ENCODE results near the gene CELA1. TPM values are rescaled to one million over a fixed set of nuclear protein-coding genes. Genes with fewer than 3 reads are reported as not detected.

The CELA1 gene
- total RNA-seq, 4 donors from 2014 or later, result not detected

DNA sequence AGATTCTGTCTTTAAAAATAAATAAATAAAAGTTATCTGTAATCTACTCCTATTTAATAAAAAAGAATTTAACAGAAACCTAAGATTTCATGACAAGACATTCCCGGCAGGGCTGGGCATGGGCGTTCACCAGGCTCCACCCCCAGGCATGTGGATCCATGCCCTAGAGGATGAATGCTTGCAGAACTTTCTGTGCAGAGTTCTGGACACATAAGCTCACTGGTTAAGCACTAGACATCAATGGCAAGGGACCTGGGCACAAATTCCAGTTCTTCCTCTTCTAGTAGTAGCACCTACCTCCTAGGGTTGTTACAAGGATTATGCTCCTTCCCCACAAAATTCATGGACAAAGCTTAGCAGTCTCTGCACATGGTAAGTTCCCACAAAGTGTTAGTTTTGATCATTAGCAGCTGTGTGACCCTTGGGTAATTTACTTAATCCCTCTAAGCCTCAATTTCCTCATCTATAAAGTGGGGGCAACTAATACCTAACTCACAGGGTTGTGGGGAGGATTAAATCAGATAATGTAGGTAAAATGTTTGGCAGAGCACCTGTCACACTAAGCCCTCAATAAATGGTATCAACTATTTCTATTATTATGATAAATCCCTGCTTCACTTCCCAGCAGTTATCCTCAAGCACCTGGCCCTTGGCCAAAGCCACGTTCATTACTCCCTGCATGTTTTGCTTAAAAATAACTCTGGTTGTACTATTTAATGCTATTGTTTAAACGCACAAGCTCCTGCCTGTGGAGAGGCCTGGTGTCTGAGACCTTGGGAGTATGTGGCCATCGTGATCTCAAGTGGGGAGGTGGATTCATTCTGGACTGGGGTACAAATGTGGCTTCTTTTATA is 35.0 kb upstream of the CELA1 start:
- H3K4me3 ChIP-seq, result no peak overlapping the region
- H3K4me1 ChIP-seq, result peaks cover 0 to 16% (median 5%) of the 10 kb centered on the region in 3 donors
- 28 to 29% methylated on average over 5 of the region's 5 CpGs for WGBS, 2 donors
- H3K27me3 ChIP-seq, result peaks cover 0 to 11% (median 0%) of the 10 kb centered on the region in 4 donors
- DNase-seq, result no peak
- no peak for TF ChIP-seq POLR2A (IDR thresholded peaks at IDR 0.05)
- TF ChIP-seq, protein P1, sequence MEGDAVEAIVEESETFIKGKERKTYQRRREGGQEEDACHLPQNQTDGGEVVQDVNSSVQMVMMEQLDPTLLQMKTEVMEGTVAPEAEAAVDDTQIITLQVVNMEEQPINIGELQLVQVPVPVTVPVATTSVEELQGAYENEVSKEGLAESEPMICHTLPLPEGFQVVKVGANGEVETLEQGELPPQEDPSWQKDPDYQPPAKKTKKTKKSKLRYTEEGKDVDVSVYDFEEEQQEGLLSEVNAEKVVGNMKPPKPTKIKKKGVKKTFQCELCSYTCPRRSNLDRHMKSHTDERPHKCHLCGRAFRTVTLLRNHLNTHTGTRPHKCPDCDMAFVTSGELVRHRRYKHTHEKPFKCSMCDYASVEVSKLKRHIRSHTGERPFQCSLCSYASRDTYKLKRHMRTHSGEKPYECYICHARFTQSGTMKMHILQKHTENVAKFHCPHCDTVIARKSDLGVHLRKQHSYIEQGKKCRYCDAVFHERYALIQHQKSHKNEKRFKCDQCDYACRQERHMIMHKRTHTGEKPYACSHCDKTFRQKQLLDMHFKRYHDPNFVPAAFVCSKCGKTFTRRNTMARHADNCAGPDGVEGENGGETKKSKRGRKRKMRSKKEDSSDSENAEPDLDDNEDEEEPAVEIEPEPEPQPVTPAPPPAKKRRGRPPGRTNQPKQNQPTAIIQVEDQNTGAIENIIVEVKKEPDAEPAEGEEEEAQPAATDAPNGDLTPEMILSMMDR (IDR thresholded peaks at IDR 0.05), result no peak
- H3K9me3 ChIP-seq, result no peaks in the 10 kb centered on the region
- intact Hi-C loops (cut with DNase I), result no loop called here
- H3K27ac ChIP-seq, result no peak overlapping the region
- peaks cover 0 to 7% (median 0%) of the 10 kb centered on the region in 3 donors for H3K36me3 ChIP-seq

DNA sequence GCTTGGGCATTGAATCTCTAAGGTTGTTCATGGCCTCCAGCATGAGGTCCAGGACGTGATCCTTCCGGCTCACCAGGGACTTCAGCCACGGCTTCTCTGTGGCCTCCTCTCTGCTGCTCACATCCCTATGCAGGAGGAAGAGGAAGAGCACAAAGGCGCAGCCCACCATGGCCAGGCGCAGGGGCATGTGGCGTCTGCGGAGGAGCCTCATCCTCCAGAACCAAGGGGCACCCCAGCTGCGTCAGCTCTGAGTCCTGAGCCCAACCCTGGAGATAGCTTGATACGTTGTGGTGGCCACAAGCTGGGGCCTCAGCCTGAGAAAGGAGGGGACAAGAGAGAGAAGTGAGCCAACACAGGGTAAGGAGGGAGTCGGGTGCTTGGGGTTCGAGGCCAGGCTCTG is 33.1 kb upstream of the CELA1 start:
- no peak overlapping the region for H3K4me3 ChIP-seq
- peaks cover 0 to 11% (median 0%) of the 10 kb centered on the region in 4 donors for H3K27me3 ChIP-seq
- TF ChIP-seq, protein P1 (IDR thresholded peaks at IDR 0.05), result no peak
- no peak for TF ChIP-seq POLR2A (IDR thresholded peaks at IDR 0.05)
- no peak for DNase-seq
- no peaks in the 10 kb centered on the region for H3K9me3 ChIP-seq
- intact Hi-C loops (cut with DNase I), result no loop called here
- WGBS, 2 donors, result 94 to 100% methylated on average over 4 to 7 of the region's 11 CpGs
- no peak overlapping the region for H3K27ac ChIP-seq
- peaks cover 0 to 16% (median 5%) of the 10 kb centered on the region in 3 donors for H3K4me1 ChIP-seq
- H3K36me3 ChIP-seq, result peaks cover 0 to 7% (median 0%) of the 10 kb centered on the region in 3 donors

DNA sequence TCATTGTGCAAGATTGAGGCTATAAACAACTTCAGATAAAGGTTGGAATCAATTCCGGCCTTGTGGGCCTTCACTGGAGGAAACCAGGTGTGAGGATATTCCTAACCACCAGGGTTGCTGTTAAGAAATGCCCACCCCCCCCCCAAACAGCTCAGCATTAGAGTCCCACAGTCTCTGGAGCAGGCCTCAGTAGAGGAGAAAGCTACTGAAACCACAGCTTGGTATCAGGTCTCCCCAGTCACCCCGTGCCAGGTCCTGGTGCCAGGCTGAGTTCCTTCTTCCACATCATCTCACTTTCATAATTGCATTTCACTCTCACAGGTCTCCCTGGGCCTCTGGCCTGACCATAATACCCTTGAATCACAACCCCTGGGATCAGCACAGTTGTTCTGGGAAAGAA is 32.3 kb upstream of the CELA1 start:
- H3K4me3 ChIP-seq, result no peak overlapping the region
- H3K27ac ChIP-seq, result no peak overlapping the region
- peaks cover 0 to 11% (median 0%) of the 10 kb centered on the region in 4 donors for H3K27me3 ChIP-seq
- TF ChIP-seq, protein P1 (IDR thresholded peaks at IDR 0.05), result no peak
- TF ChIP-seq POLR2A (IDR thresholded peaks at IDR 0.05), result no peak
- peaks cover 0 to 7% (median 0%) of the 10 kb centered on the region in 3 donors for H3K36me3 ChIP-seq
- intact Hi-C loops (cut with DNase I), result no loop called here
- WGBS, 2 donors, result 93 to 96% methylated on average over 2 of the region's 2 CpGs
- no peak for DNase-seq
- peaks cover 0 to 16% (median 5%) of the 10 kb centered on the region in 3 donors for H3K4me1 ChIP-seq
- H3K9me3 ChIP-seq, result no peaks in the 10 kb centered on the region

DNA sequence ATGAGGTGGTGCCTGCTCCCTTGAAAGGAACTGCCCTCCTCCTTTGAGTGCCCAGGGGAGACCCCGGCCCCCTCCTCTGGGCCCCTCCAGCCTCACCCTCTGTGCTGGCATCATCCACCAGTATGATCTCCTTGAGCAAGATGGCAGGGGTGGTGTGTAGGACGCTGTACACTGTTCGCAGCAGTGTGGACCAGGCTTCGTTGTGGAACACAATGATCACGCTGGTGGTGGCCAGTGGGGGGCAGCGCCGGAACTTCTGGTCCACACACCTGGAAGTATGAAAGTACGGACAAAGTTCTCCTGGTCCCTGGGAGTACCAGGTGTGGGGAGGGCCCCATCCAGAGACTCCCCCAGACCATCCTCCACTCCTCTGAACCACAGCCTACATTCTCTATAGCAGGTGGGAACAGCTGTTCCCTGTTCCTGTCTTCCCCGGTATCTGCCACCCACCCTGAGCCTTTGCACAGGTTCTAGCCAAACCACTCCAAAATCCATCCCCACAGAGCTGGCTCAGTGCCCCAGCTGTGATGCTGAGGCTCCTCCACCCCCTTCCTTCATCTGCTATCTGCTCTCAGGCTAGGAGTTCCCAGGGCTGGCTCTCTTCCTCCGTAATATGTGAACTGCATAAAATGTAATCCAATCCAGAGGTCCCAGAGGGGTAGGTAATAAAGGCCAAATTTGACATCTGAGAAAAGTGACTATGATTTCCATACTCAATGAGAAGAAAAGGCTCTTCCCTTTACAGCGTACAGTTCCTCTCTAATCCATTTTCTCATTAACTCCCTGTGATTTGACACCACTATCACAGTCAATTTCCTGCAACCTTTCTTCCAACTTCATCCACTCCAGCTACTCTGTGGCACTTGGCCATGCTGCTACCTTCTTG is 30.9 kb upstream of the CELA1 start:
- no peak for TF ChIP-seq POLR2A (IDR thresholded peaks at IDR 0.05)
- TF ChIP-seq, protein P1 (IDR thresholded peaks at IDR 0.05), result no peak
- no peak overlapping the region for H3K27ac ChIP-seq
- intact Hi-C loops (cut with DNase I), result no loop called here
- peaks cover 0 to 11% (median 0%) of the 10 kb centered on the region in 4 donors for H3K27me3 ChIP-seq
- no peak for DNase-seq
- H3K36me3 ChIP-seq, result peaks cover 0 to 7% (median 0%) of the 10 kb centered on the region in 3 donors
- peaks cover 0 to 14% (median 5%) of the 10 kb centered on the region in 3 donors for H3K4me1 ChIP-seq
- H3K4me3 ChIP-seq, result no peak overlapping the region
- 82 to 85% methylated on average over 3 to 4 of the region's 11 CpGs for WGBS, 2 donors
- no peaks in the 10 kb centered on the region for H3K9me3 ChIP-seq
